Common myeloid progenitor, CD34-positive (primary cell): ENCODE measurements around the gene KDM2A.
"Not testable (repeated sequence)": the region's sequence is repeated elsewhere in the genome, so short reads cannot be mapped to it uniquely, and the experiment has no call there.

Source experiments
- CTCF ChIA-PET: fragments of 350-600 bp; sonication (Branson Sonifier 250); formaldehyde crosslinking; loops from one replicate; lab custom pipeline; 2021; ENCODE audit warnings: antibody characterized with exemption; lab: Charles Lee
- POLR2A ChIA-PET: fragments of 350-600 bp; sonication (Branson Sonifier 250); formaldehyde crosslinking; loops from one replicate; lab custom pipeline; 2021; ENCODE audit warnings: antibody characterized with exemption; lab: Charles Lee
- DNase-seq, 3 donors: peaks; one replicate each; pipeline versions ENCODE4 v3.0.0 to v3.0.0-alpha.2; 2013
- H3K27ac ChIP-seq, 2 experiments: 1 replicate in 1 of 2; 2 replicates in 1 of 2; pipeline ENCODE4 v1.7.0; 2013; ENCODE audit warnings: inconsistent platforms in 2 of 2, low read length in 2 of 2, mild to moderate bottlenecking in 2 of 2, low read depth in 1 of 2, moderate library complexity in 1 of 2; ENCODE audit not compliant: severe bottlenecking in 2 of 2, insufficient read depth in 1 of 2, poor library complexity in 1 of 2
- H3K27me3 ChIP-seq, 5 experiments: replicated peaks in 2 of 5; 1 replicate in 3 of 5; 2 replicates in 2 of 5; pipeline versions ENCODE4 v1.6.1 to v1.7.0; 2013; ENCODE audit warnings: low read length in 4 of 5, mild to moderate bottlenecking in 2 of 5, moderate library complexity in 2 of 5, inconsistent platforms in 1 of 5; ENCODE audit not compliant: insufficient read depth in 5 of 5, control insufficient read depth in 4 of 5
- H3K36me3 ChIP-seq, 4 experiments: 1 replicate in 2 of 4; 2 replicates in 2 of 4; pipeline versions ENCODE4 v1.6.1 to v1.7.0; 2013; ENCODE audit warnings: low read length in 3 of 4, control low read depth in 1 of 4, mild to moderate bottlenecking in 1 of 4; ENCODE audit not compliant: control insufficient read depth in 4 of 4, insufficient read depth in 4 of 4
- H3K4me1 ChIP-seq, 4 experiments: 1 replicate in 3 of 4; 2 replicates in 1 of 4; pipeline versions ENCODE4 v1.6.1 to v1.7.1; 2013; ENCODE audit warnings: low read length in 3 of 4, mild to moderate bottlenecking in 3 of 4, control low read depth in 1 of 4, inconsistent platforms in 1 of 4, moderate library complexity in 1 of 4; ENCODE audit not compliant: control insufficient read depth in 4 of 4, insufficient read depth in 4 of 4; ENCODE audit errors: control extremely low read depth in 1 of 4
- H3K4me3 ChIP-seq, 7 experiments: 1 replicate in 4 of 7; 2 replicates in 3 of 7; pipeline versions ENCODE4 v1.5.1 to v1.7.0; 2013; ENCODE audit warnings: mild to moderate bottlenecking in 7 of 7, low read length in 6 of 7, moderate library complexity in 6 of 7, inconsistent platforms in 2 of 7, low read depth in 2 of 7, control low read depth in 1 of 7; ENCODE audit not compliant: insufficient read depth in 4 of 7, control insufficient read depth in 1 of 7; ENCODE audit errors: extremely low read depth in 1 of 7
- H3K9me3 ChIP-seq, 5 experiments: 1 replicate in 4 of 5; 2 replicates in 1 of 5; pipeline versions ENCODE4 v1.6.1 to v1.7.1; 2013; ENCODE audit warnings: low read length in 4 of 5, mild to moderate bottlenecking in 2 of 5, inconsistent platforms in 1 of 5, low read depth in 1 of 5, moderate library complexity in 1 of 5; ENCODE audit not compliant: control insufficient read depth in 4 of 5, insufficient read depth in 2 of 5; ENCODE audit errors: control extremely low read depth in 1 of 5
- WGBS: methylation state at CpG from one replicate; pipeline ENCODE4 v1.1.5; 2013; ENCODE audit not compliant: insufficient coverage; 5-methylcytosine and 5-hydroxymethylcytosine counted together

Gene KDM2A

GRCh38 chr11:67123801-67124200 is 4.7 kb downstream of the KDM2A start:
- DNase-seq, H3K27me3 ChIP-seq, H3K4me3 ChIP-seq, CTCF ChIA-PET, POLR2A ChIA-PET, H3K9me3 ChIP-seq, H3K27ac ChIP-seq: not testable (repeated sequence)
- peaks cover 10 to 24% (median 14%) of the 10 kb centered on the region in 4 experiments for H3K4me1 ChIP-seq
- H3K36me3 ChIP-seq = peaks cover 9 to 18% (median 11%) of the 10 kb centered on the region in 4 experiments
- WGBS = 85% methylated on average over 2 of the region's 5 CpGs

GRCh38 chr11:67126243-67126642 is 7.2 kb downstream of the KDM2A start:
- H3K27ac ChIP-seq, DNase-seq, H3K27me3 ChIP-seq, POLR2A ChIA-PET, H3K9me3 ChIP-seq, H3K4me3 ChIP-seq: not testable (repeated sequence)
- peaks cover 10 to 28% (median 18%) of the 10 kb centered on the region in 4 experiments for H3K36me3 ChIP-seq
- CTCF ChIA-PET = interaction anchor here (0.7 to 1.4 kb wide), 3 partner anchors 9 to 54 kb away, joined by 3 to 4 read pairs (median 3); no protein-coding TSS in a partner anchor
- H3K4me1 ChIP-seq = peaks cover 8 to 14% (median 10%) of the 10 kb centered on the region in 4 experiments
- 96% methylated on average over 5 of the region's 8 CpGs for WGBS

- Histone ChIP-seq H3K27ac (no peak overlapping the region), H3K4me1 (peaks cover under 1 to 7% (median 4%) of the 10 kb centered on the region in 4 experiments), H3K4me3 (no peak overlapping the region), H3K27me3 (no peaks in the 10 kb centered on the region), H3K9me3 (no peaks in the 10 kb centered on the region), H3K36me3 (peaks cover 12 to 32% (median 19%) of the 10 kb centered on the region in 4 experiments)
- WGBS = 93% methylated on average over 4 of the region's 4 CpGs
- ChIA-PET POLR2A (no interaction called here), CTCF (interaction anchor here (0.9 to 1.4 kb wide), 3 partner anchors 9 to 45 kb away, joined by 3 to 4 read pairs (median 3); no protein-coding TSS in a partner anchor)
- DNase-seq = no peak
These were observed 7.9 kb downstream of the KDM2A start for GRCh38 chr11:67126986-67127385.

- peaks cover 19 to 62% (median 38%) of the 10 kb centered on the region in 4 experiments for H3K36me3 ChIP-seq
- H3K4me1 ChIP-seq, CTCF ChIA-PET, POLR2A ChIA-PET, H3K27ac ChIP-seq, H3K9me3 ChIP-seq, H3K4me3 ChIP-seq, DNase-seq, H3K27me3 ChIP-seq: not testable (repeated sequence)
- 95% methylated on average over 7 of the region's 10 CpGs for WGBS
These were observed 11.8 kb downstream of the KDM2A start for GRCh38 chr11:67130861-67131260.

- Histone ChIP-seq H3K27ac (no peak overlapping the region), H3K36me3 (peaks cover 25 to 79% (median 41%) of the 10 kb centered on the region in 4 experiments), H3K4me3 (no peak overlapping the region), H3K27me3 (no peaks in the 10 kb centered on the region), H3K4me1 (no peaks in the 10 kb centered on the region), H3K9me3 (no peaks in the 10 kb centered on the region)
- WGBS = no CpG with 5 or more reads among the region's 1 CpG
- DNase-seq = no peak
- POLR2A ChIA-PET = no interaction called here
- CTCF ChIA-PET = no interaction called here
These were observed 17.1 kb downstream of the KDM2A start for GRCh38 chr11:67136156-67136555.

- Histone ChIP-seq H3K4me1 (no peaks in the 10 kb centered on the region), H3K27me3 (no peaks in the 10 kb centered on the region), H3K4me3 (no peak overlapping the region), H3K27ac (no peak overlapping the region), H3K9me3 (no peaks in the 10 kb centered on the region), H3K36me3 (peaks cover 22 to 66% (median 32%) of the 10 kb centered on the region in 4 experiments)
- ChIA-PET POLR2A (no interaction called here), CTCF (no interaction called here)
- no peak for DNase-seq
- WGBS = 100% methylated on average over 3 of the region's 4 CpGs
These were observed 19.9 kb downstream of the KDM2A start for GRCh38 chr11:67138922-67139321.

GRCh38 chr11:67146516-67147226 is 27.6 kb downstream of the KDM2A start:
- H3K27ac ChIP-seq = no peak overlapping the region
- no peaks in the 10 kb centered on the region for H3K27me3 ChIP-seq
- H3K9me3 ChIP-seq = no peaks in the 10 kb centered on the region
- H3K4me1 ChIP-seq = peaks cover 0 to 3% (median 0%) of the 10 kb centered on the region in 4 experiments
- 68% methylated on average over 3 of the region's 5 CpGs for WGBS
- no peak overlapping the region for H3K4me3 ChIP-seq
- CTCF ChIA-PET = interaction anchor here (1.6 to 3.3 kb wide), 2 partner anchors 11 to 86 kb away, joined by 4 to 10 read pairs; no protein-coding TSS in a partner anchor
- POLR2A ChIA-PET = no interaction called here
- peaks cover 19 to 40% (median 20%) of the 10 kb centered on the region in 4 experiments for H3K36me3 ChIP-seq
- DNase-seq = no peak
